ENCODE data around the gene ISYNA1. TPM values are rescaled to one million over a fixed set of nuclear protein-coding genes. Genes with fewer than 3 reads are reported as not detected.

Gene ISYNA1
- total RNA-seq, 2 donors from 2014 or later, result 71.6 to 690 TPM

GRCh38 chr19:18424890-18425514 lies 12.9 kb downstream of the ISYNA1 start:
- Histone ChIP-seq H3K27ac (peak overlapping the region in 1 of 2 donors; percentile 9), H3K4me3 (no peak overlapping the region), H3K4me1 (replicated peaks) (no peaks in the 10 kb centered on the region), H3K9me3 (no peaks in the 10 kb centered on the region), H3K27me3 (replicated peaks; ENCODE audit: insufficient read depth) (no peaks in the 10 kb centered on the region), H3K36me3 (no peaks in the 10 kb centered on the region)
- no peak for DNase-seq (ENCODE audit: low spot score)
- no peak for TF ChIP-seq POLR2A (IDR thresholded peaks at IDR 0.05)
- no peak for TF ChIP-seq POLR2AphosphoS5 (IDR thresholded peaks at IDR 0.05)
- TF ChIP-seq, protein P1, sequence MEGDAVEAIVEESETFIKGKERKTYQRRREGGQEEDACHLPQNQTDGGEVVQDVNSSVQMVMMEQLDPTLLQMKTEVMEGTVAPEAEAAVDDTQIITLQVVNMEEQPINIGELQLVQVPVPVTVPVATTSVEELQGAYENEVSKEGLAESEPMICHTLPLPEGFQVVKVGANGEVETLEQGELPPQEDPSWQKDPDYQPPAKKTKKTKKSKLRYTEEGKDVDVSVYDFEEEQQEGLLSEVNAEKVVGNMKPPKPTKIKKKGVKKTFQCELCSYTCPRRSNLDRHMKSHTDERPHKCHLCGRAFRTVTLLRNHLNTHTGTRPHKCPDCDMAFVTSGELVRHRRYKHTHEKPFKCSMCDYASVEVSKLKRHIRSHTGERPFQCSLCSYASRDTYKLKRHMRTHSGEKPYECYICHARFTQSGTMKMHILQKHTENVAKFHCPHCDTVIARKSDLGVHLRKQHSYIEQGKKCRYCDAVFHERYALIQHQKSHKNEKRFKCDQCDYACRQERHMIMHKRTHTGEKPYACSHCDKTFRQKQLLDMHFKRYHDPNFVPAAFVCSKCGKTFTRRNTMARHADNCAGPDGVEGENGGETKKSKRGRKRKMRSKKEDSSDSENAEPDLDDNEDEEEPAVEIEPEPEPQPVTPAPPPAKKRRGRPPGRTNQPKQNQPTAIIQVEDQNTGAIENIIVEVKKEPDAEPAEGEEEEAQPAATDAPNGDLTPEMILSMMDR (IDR thresholded peaks at IDR 0.05), result no peak
- intact Hi-C loops (cut with DNase I), result no loop called here
- WGBS, result 81% methylated on average over 17 of the region's 17 CpGs

DNA sequence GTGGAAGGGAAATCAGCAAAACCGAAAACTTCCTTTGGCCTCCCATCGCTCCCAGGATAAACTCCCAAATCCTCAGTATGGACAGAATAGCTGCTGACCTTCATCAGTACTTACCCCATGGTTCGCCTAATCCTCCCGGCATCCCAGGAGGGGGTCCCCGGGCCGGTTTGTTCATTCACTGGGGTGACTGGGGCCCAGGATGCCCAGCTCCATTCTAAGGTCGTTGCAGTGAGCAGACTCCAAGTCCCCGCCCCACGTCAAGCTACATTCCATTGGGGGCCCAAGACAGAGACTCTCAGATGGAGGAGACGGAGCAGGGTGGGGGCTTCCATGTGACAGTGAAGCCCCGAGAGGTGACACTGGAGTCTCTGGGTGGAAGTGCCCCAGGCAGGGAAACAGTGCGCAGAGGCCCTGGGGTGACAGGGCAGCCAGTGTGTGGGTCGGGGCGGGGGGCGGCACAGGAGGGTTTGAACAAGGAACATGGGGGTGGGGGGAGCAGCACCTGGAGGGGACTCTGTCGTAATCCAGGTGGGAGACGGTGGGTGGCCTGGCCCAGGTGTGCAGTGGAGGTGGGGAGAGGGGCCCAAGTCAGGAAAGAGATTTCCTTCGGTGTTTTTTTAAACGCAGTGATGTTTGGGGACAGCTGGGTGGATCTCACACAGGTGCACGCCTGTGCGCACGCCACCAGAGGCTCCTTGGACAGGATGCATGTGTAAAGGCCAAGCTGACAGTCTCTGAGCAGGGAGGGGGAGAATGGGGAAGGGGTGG lies 13.6 kb downstream of the ISYNA1 start:
- H3K9me3 ChIP-seq, result no peaks in the 10 kb centered on the region
- no peak for TF ChIP-seq POLR2AphosphoS5 (IDR thresholded peaks at IDR 0.05)
- TF ChIP-seq, protein P1 (IDR thresholded peaks at IDR 0.05), result no peak
- intact Hi-C loops (cut with DNase I), result no loop called here
- no peaks in the 10 kb centered on the region for H3K4me1 ChIP-seq (replicated peaks)
- DNase-seq (ENCODE audit: low spot score), result no peak
- H3K27ac ChIP-seq, result no peak overlapping the region
- H3K36me3 ChIP-seq, result no peaks in the 10 kb centered on the region
- WGBS, result 67% methylated on average over 22 of the region's 22 CpGs
- H3K4me3 ChIP-seq, result no peak overlapping the region
- H3K27me3 ChIP-seq (replicated peaks; ENCODE audit: insufficient read depth), result no peaks in the 10 kb centered on the region

DNA sequence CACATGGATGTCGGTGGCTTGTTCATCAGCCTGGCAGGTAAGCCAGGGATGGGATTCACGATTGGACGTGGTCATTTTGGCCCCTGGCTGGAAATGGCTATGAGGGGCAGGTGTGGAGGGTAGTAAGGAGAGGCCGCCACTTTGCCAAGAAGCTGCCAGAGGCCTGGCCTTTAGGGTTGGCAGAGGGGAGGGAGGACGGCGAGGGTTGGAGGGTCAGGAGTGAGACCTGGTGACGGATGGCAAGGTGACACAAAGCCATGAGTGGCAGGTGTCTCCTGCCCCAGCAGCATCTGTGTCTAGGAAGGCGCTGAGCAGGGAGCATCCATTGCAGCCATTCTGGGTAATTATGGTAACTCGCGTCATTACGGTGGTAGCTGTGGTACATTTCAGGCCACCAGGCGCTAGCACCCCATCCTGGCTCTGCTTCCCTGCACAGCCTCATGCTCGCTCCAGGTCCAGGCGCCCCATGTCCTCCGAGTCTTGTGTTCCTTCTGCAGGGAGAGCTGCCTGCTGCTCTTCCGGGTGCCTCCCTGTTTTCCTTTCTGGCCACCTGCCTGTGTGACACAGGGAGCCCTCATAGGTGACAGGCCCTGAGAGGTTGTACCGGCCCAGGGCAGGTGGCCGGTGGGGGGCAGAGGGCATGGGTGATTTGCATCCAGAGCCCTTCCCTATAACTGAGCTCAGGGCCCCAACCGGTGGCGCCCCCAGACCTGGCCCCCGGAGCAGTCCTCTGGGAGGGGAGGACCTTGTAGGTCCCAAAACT lies 14.5 kb downstream of the ISYNA1 start:
- DNase-seq (ENCODE audit: low spot score), result no peak
- intact Hi-C loops (cut with DNase I), result no loop called here
- 82% methylated on average over 21 of the region's 21 CpGs for WGBS
- Histone ChIP-seq H3K4me1 (replicated peaks) (peaks cover 5% of the 10 kb centered on the region), H3K36me3 (no peaks in the 10 kb centered on the region), H3K27ac (no peak overlapping the region), H3K9me3 (no peaks in the 10 kb centered on the region), H3K27me3 (replicated peaks; ENCODE audit: insufficient read depth) (no peaks in the 10 kb centered on the region), H3K4me3 (no peak overlapping the region)
- TF ChIP-seq, protein P1 (IDR thresholded peaks at IDR 0.05), result no peak
- TF ChIP-seq POLR2A (IDR thresholded peaks at IDR 0.05), result no peak
- no peak for TF ChIP-seq POLR2AphosphoS5 (IDR thresholded peaks at IDR 0.05)

DNA sequence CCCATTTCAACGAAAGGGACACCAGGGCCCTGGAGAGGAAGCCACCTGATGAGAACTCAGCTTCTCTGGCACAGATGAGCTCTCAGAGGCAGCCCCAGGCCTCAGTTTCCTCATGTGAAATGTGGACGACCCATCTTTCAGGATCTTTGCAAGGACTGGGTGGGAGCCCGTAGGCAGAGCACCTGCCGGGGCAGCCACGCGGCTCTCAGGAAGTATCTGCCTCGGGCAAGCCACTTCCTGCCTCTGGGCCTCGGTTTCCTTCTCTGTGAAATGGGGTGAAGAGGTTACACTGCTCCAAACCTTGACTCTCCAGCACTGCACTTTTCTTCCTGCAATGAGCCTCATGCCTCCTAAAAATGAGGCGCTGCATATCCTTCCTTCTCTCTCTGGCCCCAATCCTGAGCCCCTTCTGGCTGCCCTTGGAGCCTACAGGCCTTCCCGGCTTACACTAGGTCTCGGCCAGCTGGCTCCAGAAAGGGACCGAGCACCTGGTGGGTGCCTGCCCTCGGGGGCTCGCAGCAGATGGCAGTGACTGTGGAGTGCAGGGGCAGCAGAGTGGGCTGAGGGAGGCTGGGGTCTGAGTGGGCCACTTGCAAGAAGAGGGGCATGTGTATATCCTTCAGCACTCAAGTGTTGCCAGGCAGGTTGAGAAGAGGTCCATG lies 15.3 kb downstream of the ISYNA1 start:
- Histone ChIP-seq H3K27ac (no peak overlapping the region), H3K4me3 (no peak overlapping the region), H3K36me3 (no peaks in the 10 kb centered on the region), H3K27me3 (replicated peaks; ENCODE audit: insufficient read depth) (no peaks in the 10 kb centered on the region), H3K9me3 (no peaks in the 10 kb centered on the region), H3K4me1 (replicated peaks) (peaks cover 7% of the 10 kb centered on the region)
- WGBS, result 79% methylated on average over 14 of the region's 14 CpGs
- intact Hi-C loops (cut with DNase I), result no loop called here
- DNase-seq (ENCODE audit: low spot score), result no peak
- TF ChIP-seq POLR2A (IDR thresholded peaks at IDR 0.05) (no peak), POLR2AphosphoS5 (IDR thresholded peaks at IDR 0.05) (no peak)
- TF ChIP-seq, protein P1 (IDR thresholded peaks at IDR 0.05), result no peak

Data from prostate gland (tissue), 2 donors.